H1 (cell line): ENCODE results near the gene SCARB2. TPM values are rescaled to one million over a fixed set of nuclear protein-coding genes. Genes with fewer than 3 reads are reported as not detected.

Source experiments
- SP1 ChIP-seq: IDR thresholded peaks from 2 replicates; pipeline ENCODE4 v1.6.1; 2011; ENCODE audit warnings: low read depth, low read length
- polyA plus RNA-seq, 7 experiments: library from polyadenylated mRNA; depleted of rRNA in 3 of 7; stranded (reverse) in 5 of 7; unstranded in 2 of 7; fragments of >200 nt in 5 of 7; fragments of 200-250 nt in 2 of 7; gene quantifications; 1 replicate in 5 of 7; 2 replicates in 1 of 7; 4 replicates in 1 of 7; pipeline versions ENCODE4 v1.2.1 to v1.2.3, GENCODE V29; 2011 to 2013; ENCODE audit warnings: missing spikeins in 2 of 7, mixed read lengths in 2 of 7
- total RNA-seq: library from RNA; stranded (reverse); fragmentation: NEBNext Ultra II Directional; extraction: Animal tissue kit (Norgen Biotek cat#: 25700); gene quantifications from 2 replicates; pipeline ENCODE4 v1.2.1, GENCODE V29; 2021
- TF ChIP-seq, protein P1 (sequence below): fragments of 300-600 bp; sonication (generic); IDR thresholded peaks from 2 replicates; pipeline ENCODE4 v1.7.1; 2012; ENCODE audit warnings: low read length, moderate library complexity, mild to moderate bottlenecking, inconsistent platforms; ENCODE audit not compliant: insufficient replicate concordance

The SCARB2 gene
- total and polyA plus RNA-seq, 2 of the 8 experiments (the other 6 are each of a cell fraction or from before 2014, with no cell fraction given), result 18.5 to 35.7 TPM

DNA sequence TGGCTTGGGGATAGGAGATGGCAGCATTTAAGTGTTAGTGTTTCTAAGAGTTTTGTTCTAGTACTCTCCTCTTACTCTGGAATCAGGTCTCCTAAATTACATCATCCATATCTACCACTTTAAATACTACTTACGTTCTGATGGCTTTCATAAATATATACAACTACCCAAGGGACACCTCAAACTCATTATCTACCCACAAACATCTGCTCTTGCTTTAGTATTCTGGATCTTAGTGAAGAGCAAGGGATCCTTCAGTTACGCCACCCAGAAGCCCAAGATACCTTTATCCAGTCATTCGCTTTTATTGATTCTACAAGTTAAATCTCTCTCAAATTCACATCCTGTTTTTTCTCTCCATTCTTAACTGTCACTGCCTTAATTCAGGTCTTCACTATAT lies 72.4 kb downstream of the SCARB2 start (continued):
- TF ChIP-seq, protein P1, sequence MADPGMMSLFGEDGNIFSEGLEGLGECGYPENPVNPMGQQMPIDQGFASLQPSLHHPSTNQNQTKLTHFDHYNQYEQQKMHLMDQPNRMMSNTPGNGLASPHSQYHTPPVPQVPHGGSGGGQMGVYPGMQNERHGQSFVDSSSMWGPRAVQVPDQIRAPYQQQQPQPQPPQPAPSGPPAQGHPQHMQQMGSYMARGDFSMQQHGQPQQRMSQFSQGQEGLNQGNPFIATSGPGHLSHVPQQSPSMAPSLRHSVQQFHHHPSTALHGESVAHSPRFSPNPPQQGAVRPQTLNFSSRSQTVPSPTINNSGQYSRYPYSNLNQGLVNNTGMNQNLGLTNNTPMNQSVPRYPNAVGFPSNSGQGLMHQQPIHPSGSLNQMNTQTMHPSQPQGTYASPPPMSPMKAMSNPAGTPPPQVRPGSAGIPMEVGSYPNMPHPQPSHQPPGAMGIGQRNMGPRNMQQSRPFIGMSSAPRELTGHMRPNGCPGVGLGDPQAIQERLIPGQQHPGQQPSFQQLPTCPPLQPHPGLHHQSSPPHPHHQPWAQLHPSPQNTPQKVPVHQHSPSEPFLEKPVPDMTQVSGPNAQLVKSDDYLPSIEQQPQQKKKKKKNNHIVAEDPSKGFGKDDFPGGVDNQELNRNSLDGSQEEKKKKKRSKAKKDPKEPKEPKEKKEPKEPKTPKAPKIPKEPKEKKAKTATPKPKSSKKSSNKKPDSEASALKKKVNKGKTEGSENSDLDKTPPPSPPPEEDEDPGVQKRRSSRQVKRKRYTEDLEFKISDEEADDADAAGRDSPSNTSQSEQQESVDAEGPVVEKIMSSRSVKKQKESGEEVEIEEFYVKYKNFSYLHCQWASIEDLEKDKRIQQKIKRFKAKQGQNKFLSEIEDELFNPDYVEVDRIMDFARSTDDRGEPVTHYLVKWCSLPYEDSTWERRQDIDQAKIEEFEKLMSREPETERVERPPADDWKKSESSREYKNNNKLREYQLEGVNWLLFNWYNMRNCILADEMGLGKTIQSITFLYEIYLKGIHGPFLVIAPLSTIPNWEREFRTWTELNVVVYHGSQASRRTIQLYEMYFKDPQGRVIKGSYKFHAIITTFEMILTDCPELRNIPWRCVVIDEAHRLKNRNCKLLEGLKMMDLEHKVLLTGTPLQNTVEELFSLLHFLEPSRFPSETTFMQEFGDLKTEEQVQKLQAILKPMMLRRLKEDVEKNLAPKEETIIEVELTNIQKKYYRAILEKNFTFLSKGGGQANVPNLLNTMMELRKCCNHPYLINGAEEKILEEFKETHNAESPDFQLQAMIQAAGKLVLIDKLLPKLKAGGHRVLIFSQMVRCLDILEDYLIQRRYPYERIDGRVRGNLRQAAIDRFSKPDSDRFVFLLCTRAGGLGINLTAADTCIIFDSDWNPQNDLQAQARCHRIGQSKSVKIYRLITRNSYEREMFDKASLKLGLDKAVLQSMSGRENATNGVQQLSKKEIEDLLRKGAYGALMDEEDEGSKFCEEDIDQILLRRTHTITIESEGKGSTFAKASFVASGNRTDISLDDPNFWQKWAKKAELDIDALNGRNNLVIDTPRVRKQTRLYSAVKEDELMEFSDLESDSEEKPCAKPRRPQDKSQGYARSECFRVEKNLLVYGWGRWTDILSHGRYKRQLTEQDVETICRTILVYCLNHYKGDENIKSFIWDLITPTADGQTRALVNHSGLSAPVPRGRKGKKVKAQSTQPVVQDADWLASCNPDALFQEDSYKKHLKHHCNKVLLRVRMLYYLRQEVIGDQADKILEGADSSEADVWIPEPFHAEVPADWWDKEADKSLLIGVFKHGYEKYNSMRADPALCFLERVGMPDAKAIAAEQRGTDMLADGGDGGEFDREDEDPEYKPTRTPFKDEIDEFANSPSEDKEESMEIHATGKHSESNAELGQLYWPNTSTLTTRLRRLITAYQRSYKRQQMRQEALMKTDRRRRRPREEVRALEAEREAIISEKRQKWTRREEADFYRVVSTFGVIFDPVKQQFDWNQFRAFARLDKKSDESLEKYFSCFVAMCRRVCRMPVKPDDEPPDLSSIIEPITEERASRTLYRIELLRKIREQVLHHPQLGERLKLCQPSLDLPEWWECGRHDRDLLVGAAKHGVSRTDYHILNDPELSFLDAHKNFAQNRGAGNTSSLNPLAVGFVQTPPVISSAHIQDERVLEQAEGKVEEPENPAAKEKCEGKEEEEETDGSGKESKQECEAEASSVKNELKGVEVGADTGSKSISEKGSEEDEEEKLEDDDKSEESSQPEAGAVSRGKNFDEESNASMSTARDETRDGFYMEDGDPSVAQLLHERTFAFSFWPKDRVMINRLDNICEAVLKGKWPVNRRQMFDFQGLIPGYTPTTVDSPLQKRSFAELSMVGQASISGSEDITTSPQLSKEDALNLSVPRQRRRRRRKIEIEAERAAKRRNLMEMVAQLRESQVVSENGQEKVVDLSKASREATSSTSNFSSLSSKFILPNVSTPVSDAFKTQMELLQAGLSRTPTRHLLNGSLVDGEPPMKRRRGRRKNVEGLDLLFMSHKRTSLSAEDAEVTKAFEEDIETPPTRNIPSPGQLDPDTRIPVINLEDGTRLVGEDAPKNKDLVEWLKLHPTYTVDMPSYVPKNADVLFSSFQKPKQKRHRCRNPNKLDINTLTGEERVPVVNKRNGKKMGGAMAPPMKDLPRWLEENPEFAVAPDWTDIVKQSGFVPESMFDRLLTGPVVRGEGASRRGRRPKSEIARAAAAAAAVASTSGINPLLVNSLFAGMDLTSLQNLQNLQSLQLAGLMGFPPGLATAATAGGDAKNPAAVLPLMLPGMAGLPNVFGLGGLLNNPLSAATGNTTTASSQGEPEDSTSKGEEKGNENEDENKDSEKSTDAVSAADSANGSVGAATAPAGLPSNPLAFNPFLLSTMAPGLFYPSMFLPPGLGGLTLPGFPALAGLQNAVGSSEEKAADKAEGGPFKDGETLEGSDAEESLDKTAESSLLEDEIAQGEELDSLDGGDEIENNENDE, result no peak
- no peak for TF ChIP-seq SP1
